ENCODE data around the gene PRKCA. TPM values are rescaled to one million over a fixed set of nuclear protein-coding genes. Genes with fewer than 3 reads are reported as not detected.

The PRKCA gene
- total and polyA plus RNA-seq, 9 of the 15 experiments (the other 6 are each of a cell fraction or from before 2014, with no cell fraction given) = 3.2 to 33.0 (median 17.8) TPM

DNA sequence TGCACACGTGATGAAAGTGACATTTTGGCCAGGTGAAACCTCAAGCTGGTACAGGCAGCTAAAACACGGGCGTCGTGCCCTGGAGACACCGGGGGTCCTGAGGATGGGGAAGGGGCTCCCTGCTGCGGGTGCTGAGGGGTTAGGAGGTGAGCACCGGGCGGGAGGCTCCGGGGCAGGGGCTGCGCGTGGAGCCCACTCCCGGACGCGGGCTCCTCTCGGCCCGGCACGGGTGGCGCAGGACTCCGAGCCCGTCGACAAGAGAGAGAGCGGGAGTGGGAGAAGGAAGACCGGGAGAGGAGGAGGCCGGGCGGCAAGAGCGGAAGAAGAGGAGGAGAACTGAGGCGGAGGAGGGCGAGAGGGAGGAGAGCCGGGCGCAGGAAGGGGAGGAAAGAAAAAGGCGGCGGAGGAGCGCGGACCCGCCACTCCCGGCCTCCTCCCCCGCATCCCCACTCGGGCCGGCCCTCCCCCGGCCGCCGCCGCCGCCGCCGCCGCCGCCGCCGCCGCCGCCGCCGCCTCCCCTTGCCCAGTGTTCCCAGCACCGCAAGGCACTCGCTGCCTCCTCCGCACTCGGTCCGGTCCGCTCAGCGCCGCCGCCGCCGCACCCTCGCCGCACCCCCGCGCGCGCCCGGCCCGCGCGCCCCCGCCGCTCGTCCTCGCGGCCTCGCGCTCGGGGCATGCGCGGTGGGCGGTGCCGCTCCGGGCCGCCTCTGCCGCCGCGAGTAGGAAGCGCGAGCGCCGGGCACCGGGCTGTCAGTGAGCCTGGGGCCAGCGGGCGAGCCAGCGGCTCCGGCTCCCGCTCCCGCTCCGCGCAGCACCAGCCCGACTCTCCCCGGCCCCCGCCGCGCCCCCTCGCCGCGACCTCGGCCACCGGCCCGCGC, at the start of gene PRKCA (continued):
- TF ChIP-seq ZBTB17 (CRISPR knock-in tag; IDR thresholded peaks at IDR 0.05) (no peak), ZFP30 (CRISPR knock-in tag; IDR thresholded peaks at IDR 0.05; ENCODE audit: borderline replicate concordance) (no peak), NR3C1 (CRISPR knock-in tag; IDR thresholded peaks at IDR 0.05) (no peak), ELF2 (CRISPR knock-in tag; IDR thresholded peaks at IDR 0.05) (no peak), SIN3B (IDR thresholded peaks at IDR 0.05; ENCODE audit: low read depth) (no peak), YY1 (IDR thresholded peaks at IDR 0.05; ENCODE audit: borderline replicate concordance in 1 of 3, control insufficient read depth in 1 of 3, extremely low read depth in 1 of 3, insufficient read depth in 3 of 3, insufficient read length in 1 of 3, insufficient replicate concordance in 2 of 3, low read depth in 1 of 3, low read length in 2 of 3) (peak in 2 of 3 experiments; percentile 3 to 33), FOSL1 (tag; conservative IDR thresholded peaks at IDR 0.05) (0 out of 2 replicates have a peak, but pooled peaks have one; percentile 30), NRF1 (conservative IDR thresholded peaks at IDR 0.05 in 1 of 2, IDR thresholded peaks at IDR 0.05 in 1 of 2) (no peak; a peak in 2 of 4 replicates), ZEB2 (IDR thresholded peaks at IDR 0.05) (no peak), ZNF212 (CRISPR knock-in tag; IDR thresholded peaks at IDR 0.05) (no peak), CHD1 (IDR thresholded peaks at IDR 0.05; ENCODE audit: low read length) (no peak), GABPB1 (CRISPR knock-in tag; IDR thresholded peaks at IDR 0.05) (no peak), BACH1 (tag; IDR thresholded peaks at IDR 0.05) (no peak), PRMT5 (CRISPR knock-in tag; IDR thresholded peaks at IDR 0.05) (no peak), ZNF41 (CRISPR knock-in tag; conservative IDR thresholded peaks at IDR 0.05) (no peak), FOS (IDR thresholded peaks at IDR 0.05; ENCODE audit: extremely low read depth, insufficient read length) (no peak), FOXK2 (conservative IDR thresholded peaks at IDR 0.05 in 1 of 2, IDR thresholded peaks at IDR 0.05 in 1 of 2; ENCODE audit: low read depth in 2 of 2) (no peak)
- TF ChIP-seq, protein P1, sequence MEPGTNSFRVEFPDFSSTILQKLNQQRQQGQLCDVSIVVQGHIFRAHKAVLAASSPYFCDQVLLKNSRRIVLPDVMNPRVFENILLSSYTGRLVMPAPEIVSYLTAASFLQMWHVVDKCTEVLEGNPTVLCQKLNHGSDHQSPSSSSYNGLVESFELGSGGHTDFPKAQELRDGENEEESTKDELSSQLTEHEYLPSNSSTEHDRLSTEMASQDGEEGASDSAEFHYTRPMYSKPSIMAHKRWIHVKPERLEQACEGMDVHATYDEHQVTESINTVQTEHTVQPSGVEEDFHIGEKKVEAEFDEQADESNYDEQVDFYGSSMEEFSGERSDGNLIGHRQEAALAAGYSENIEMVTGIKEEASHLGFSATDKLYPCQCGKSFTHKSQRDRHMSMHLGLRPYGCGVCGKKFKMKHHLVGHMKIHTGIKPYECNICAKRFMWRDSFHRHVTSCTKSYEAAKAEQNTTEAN (CRISPR knock-in tag; IDR thresholded peaks at IDR 0.05) = no peak
- TF ChIP-seq, protein P2, sequence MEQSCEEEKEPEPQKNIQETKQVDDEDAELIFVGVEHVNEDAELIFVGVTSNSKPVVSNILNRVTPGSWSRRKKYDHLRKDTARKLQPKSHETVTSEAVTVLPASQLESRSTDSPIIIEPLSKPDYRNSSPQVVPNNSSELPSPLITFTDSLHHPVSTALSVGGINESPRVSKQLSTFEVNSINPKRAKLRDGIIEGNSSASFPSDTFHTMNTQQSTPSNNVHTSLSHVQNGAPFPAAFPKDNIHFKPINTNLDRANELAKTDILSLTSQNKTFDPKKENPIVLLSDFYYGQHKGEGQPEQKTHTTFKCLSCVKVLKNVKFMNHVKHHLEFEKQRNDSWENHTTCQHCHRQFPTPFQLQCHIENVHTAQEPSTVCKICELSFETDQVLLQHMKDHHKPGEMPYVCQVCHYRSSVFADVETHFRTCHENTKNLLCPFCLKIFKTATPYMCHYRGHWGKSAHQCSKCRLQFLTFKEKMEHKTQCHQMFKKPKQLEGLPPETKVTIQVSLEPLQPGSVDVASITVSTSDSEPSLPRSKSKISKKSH (CRISPR knock-in tag; IDR thresholded peaks at IDR 0.05) = no peak
- TF ChIP-seq, protein P3, sequence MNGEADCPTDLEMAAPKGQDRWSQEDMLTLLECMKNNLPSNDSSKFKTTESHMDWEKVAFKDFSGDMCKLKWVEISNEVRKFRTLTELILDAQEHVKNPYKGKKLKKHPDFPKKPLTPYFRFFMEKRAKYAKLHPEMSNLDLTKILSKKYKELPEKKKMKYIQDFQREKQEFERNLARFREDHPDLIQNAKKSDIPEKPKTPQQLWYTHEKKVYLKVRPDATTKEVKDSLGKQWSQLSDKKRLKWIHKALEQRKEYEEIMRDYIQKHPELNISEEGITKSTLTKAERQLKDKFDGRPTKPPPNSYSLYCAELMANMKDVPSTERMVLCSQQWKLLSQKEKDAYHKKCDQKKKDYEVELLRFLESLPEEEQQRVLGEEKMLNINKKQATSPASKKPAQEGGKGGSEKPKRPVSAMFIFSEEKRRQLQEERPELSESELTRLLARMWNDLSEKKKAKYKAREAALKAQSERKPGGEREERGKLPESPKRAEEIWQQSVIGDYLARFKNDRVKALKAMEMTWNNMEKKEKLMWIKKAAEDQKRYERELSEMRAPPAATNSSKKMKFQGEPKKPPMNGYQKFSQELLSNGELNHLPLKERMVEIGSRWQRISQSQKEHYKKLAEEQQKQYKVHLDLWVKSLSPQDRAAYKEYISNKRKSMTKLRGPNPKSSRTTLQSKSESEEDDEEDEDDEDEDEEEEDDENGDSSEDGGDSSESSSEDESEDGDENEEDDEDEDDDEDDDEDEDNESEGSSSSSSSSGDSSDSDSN (IDR thresholded peaks at IDR 0.05; ENCODE audit: borderline replicate concordance in 1 of 2, low read depth in 2 of 2, low read length in 2 of 2) = no peak
- TF ChIP-seq, protein P4, sequence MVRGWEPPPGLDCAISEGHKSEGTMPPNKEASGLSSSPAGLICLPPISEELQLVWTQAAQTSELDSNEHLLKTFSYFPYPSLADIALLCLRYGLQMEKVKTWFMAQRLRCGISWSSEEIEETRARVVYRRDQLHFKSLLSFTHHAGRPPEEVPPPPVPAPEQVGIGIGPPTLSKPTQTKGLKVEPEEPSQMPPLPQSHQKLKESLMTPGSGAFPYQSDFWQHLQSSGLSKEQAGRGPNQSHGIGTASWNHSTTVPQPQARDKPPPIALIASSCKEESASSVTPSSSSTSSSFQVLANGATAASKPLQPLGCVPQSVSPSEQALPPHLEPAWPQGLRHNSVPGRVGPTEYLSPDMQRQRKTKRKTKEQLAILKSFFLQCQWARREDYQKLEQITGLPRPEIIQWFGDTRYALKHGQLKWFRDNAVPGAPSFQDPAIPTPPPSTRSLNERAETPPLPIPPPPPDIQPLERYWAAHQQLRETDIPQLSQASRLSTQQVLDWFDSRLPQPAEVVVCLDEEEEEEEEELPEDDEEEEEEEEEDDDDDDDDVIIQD (CRISPR knock-in tag; IDR thresholded peaks at IDR 0.05) = no peak

All from K562 (cell line).